DOHH2 (cell line): ENCODE data around the gene MKS1.

Experiments used
- H3F3A ChIP-seq: fragments of 200-600 bp; sonication (generic), shearing (Covaris generic); 2 replicates; pipeline ENCODE4 v1.6.0; 2016; ENCODE audit warnings: antibody characterized with exemption, mild to moderate bottlenecking; ENCODE audit not compliant: control insufficient read depth, insufficient read depth
- H3K27ac ChIP-seq: fragments of 200-600 bp; sonication (generic); 2 replicates; pipeline ENCODE4 v1.5.1; 2014; ENCODE audit warnings: low read depth, mild to moderate bottlenecking, low read length, moderate library complexity
- H3K27me3 ChIP-seq: fragments of 200-600 bp; sonication (generic); 2 replicates; pipeline ENCODE4 v1.6.1; 2014; ENCODE audit warnings: mild to moderate bottlenecking, low read length, mixed read lengths; ENCODE audit not compliant: control insufficient read depth
- H3K36me3 ChIP-seq: fragments of 200-600 bp; sonication (generic); 2 replicates; pipeline ENCODE4 v1.6.1; 2014; ENCODE audit warnings: mild to moderate bottlenecking, low read length, moderate library complexity, mixed read lengths; ENCODE audit not compliant: control insufficient read depth
- H3K4me1 ChIP-seq: fragments of 200-600 bp; sonication (generic); 2 replicates; pipeline ENCODE4 v1.6.1; 2014; ENCODE audit warnings: mild to moderate bottlenecking, low read length, mixed read lengths; ENCODE audit not compliant: control insufficient read depth
- H3K4me2 ChIP-seq: fragments of 200-600 bp; sonication (generic); 2 replicates; pipeline ENCODE4 v1.6.0; 2014; ENCODE audit warnings: mild to moderate bottlenecking, low read length, moderate library complexity
- H3K4me3 ChIP-seq: fragments of 200-600 bp; sonication (generic); 2 replicates; pipeline ENCODE4 v1.5.1; 2014; ENCODE audit warnings: mild to moderate bottlenecking, low read length, mixed read lengths
- H3K79me2 ChIP-seq: fragments of 200-600 bp; sonication (generic); 2 replicates; pipeline ENCODE4 v1.6.1; 2014; ENCODE audit warnings: mild to moderate bottlenecking, low read length, mixed read lengths; ENCODE audit not compliant: control insufficient read depth
- H3K9me2 ChIP-seq: fragments of 200-600 bp; sonication (generic); replicated peaks from 2 replicates; pipeline ENCODE4 v1.6.1; 2014; ENCODE audit warnings: mild to moderate bottlenecking, low read length, mixed read lengths; ENCODE audit not compliant: control insufficient read depth
- H3K9me3 ChIP-seq: fragments of 200-600 bp; sonication (generic); 2 replicates; pipeline ENCODE4 v1.6.1; 2014; ENCODE audit warnings: antibody characterized with exemption, low read length, mixed read lengths; ENCODE audit not compliant: control insufficient read depth, insufficient read depth
- H4K20me1 ChIP-seq: fragments of 200-600 bp; sonication (generic); 2 replicates; pipeline ENCODE4 v1.6.0; 2014; ENCODE audit warnings: low read depth, mild to moderate bottlenecking, antibody characterized with exemption, low read length, moderate library complexity; ENCODE audit not compliant: control insufficient read depth, insufficient read depth
- EZH2phosphoT487 ChIP-seq: fragments of 200-600 bp; sonication (generic); IDR thresholded peaks from 2 replicates; pipeline ENCODE4 v1.6.1; 2017; ENCODE audit warnings: borderline replicate concordance, mild to moderate bottlenecking, antibody characterized with exemption, low read length, moderate library complexity, mixed read lengths
- TF ChIP-seq, protein P1 (sequence below): fragments of 200-600 bp; sonication (generic); IDR thresholded peaks from one replicate; pipeline ENCODE4 v1.5.1; 2014; ENCODE audit warnings: antibody characterized with exemption, mild to moderate bottlenecking, low read depth, low read length; ENCODE audit not compliant: poor library complexity, severe bottlenecking

MKS1 gene

DNA sequence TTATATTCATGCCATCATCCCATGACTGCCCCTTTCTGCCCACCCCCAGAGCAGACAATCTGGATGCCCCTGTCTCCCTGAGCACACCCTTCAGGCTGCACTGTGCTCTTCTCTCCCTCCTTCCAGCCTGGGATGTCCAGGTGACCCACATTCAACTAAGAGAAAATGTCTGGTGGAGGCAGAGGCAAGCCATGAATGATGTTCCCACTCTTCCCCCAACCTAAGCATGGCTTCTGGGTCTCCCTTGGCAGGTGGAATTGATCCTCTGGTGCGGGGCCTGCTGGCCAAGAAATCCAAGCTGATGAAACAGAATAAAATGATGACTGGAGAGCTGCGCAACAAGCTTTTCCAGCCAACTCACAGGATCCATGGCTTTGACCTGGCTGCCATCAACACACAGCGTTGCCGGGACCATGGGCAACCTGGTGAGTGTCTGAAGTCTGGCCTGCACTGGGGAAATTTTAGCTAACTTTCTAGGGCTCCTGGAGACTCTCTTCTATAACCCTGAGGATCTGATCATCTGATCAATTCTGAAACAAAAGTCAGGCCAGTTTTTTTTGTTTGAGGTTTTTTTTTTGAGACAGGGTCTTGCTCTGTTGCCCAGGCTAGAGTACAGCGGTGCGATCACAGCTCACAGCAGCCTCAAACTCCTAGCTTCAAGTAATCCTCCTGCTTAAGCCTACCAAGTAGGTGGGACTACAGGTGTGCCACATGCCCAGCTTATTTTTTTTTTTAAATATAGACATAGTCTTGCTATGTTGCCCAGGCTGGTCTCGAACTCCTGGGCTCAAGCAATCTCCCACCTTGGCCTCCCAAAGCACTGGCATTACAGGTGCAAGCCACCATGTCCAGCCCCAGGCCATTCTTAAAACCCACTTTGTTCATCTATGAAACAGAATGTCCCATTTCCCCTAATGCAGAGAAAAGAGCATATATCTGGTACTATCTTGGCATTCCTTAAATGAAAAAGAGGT, 47.1 kb upstream of the MKS1 start:
- H3K4me2 ChIP-seq: no peak overlapping the region
- no peak overlapping the region for H3K4me3 ChIP-seq
- no peaks in the 10 kb centered on the region for H3K4me1 ChIP-seq
- peaks cover 33% of the 10 kb centered on the region for H3K27me3 ChIP-seq
- H3K27ac ChIP-seq: no peak overlapping the region
- no peaks in the 10 kb centered on the region for H3K79me2 ChIP-seq
- TF ChIP-seq, protein P1, sequence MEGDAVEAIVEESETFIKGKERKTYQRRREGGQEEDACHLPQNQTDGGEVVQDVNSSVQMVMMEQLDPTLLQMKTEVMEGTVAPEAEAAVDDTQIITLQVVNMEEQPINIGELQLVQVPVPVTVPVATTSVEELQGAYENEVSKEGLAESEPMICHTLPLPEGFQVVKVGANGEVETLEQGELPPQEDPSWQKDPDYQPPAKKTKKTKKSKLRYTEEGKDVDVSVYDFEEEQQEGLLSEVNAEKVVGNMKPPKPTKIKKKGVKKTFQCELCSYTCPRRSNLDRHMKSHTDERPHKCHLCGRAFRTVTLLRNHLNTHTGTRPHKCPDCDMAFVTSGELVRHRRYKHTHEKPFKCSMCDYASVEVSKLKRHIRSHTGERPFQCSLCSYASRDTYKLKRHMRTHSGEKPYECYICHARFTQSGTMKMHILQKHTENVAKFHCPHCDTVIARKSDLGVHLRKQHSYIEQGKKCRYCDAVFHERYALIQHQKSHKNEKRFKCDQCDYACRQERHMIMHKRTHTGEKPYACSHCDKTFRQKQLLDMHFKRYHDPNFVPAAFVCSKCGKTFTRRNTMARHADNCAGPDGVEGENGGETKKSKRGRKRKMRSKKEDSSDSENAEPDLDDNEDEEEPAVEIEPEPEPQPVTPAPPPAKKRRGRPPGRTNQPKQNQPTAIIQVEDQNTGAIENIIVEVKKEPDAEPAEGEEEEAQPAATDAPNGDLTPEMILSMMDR: no peak
- TF ChIP-seq EZH2phosphoT487: no peak
- no peaks in the 10 kb centered on the region for H3F3A ChIP-seq
- H3K36me3 ChIP-seq: no peaks in the 10 kb centered on the region
- H4K20me1 ChIP-seq: no peaks in the 10 kb centered on the region
- no peaks in the 10 kb centered on the region for H3K9me3 ChIP-seq
- H3K9me2 ChIP-seq: no peaks in the 10 kb centered on the region

DNA sequence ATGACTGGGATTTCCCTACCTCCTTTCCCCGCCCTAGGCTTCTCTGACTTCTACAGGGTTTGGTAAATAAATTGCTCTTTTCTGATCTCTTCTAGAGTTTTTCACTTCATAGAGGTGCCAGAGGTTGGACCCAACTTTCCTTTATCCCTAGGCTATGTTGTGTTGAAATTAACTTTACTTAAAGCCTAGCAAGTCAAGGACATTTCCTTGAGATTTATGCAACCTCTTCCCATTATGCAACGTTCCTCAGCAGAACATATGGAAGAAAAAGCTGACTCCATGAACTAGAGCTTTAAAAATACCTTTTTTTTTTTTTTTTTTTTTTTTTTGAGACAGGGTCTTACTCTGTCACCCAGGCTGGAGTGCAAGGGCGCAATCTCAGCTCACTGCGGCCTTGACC, 46.2 kb upstream of the MKS1 start:
- H3K36me3 ChIP-seq: no peaks in the 10 kb centered on the region
- H3K9me2 ChIP-seq: no peaks in the 10 kb centered on the region
- no peak for TF ChIP-seq EZH2phosphoT487
- TF ChIP-seq, protein P1: no peak
- no peak overlapping the region for H3K4me3 ChIP-seq
- no peaks in the 10 kb centered on the region for H3K79me2 ChIP-seq
- no peak overlapping the region for H3K4me2 ChIP-seq
- no peak overlapping the region for H3K27ac ChIP-seq
- H4K20me1 ChIP-seq: no peaks in the 10 kb centered on the region
- peaks cover 40% of the 10 kb centered on the region for H3K27me3 ChIP-seq
- H3F3A ChIP-seq: no peaks in the 10 kb centered on the region
- no peaks in the 10 kb centered on the region for H3K4me1 ChIP-seq
- no peaks in the 10 kb centered on the region for H3K9me3 ChIP-seq

DNA sequence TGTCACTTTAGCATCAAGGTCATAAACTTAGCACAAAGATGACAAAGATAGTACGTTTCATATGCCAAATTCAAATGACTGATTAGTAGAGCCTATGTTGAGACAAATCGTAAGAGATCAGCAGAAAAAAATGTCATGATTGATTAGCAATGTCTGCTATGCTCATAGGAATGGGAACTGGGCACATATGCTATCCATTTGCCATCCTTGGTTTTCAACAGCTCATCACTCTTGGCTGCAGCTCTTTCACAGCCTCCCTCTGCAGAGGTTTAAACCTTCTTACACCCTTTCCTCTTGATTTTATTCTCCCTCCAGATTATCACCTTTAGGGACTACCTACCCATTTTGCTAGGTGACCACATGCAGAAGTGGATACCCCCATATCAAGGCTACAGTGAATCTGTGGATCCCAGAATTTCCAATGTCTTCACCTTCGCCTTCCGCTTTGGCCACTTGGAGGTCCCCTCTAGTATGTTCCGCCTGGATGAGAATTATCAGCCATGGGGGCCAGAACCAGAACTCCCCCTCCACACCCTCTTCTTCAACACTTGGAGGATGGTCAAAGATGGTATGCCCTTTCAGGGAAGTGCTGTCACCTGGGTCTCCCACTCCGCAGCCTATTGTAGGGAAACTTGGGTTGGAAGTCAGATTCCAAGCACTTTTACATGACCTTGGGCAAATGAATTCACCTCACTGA, 45.5 kb upstream of the MKS1 start:
- Histone ChIP-seq H3K27ac (no peak overlapping the region), H3K4me1 (no peaks in the 10 kb centered on the region), H3K4me2 (no peak overlapping the region), H3K36me3 (no peaks in the 10 kb centered on the region), H3K4me3 (no peak overlapping the region), H3K27me3 (peaks cover 42% of the 10 kb centered on the region), H4K20me1 (no peaks in the 10 kb centered on the region), H3F3A (no peaks in the 10 kb centered on the region), H3K9me2 (no peaks in the 10 kb centered on the region), H3K79me2 (no peaks in the 10 kb centered on the region), H3K9me3 (no peaks in the 10 kb centered on the region)
- TF ChIP-seq, protein P1: no peak
- no peak for TF ChIP-seq EZH2phosphoT487
